Fibroblast of mammary gland (primary cell): ENCODE results near the gene HEYL.
A peak's percentile ranks its signal among the peaks of the same experiment; 100 is the strongest.

ENCODE experiments used
- DNase-seq: peaks from one replicate; pipeline ENCODE4 v3.0.0-alpha.2; 2010; ENCODE audit warnings: low read depth
- H3K4me3 ChIP-seq: 2 replicates; pipeline ENCODE4 v1.5.1; 2011; ENCODE audit warnings: low read depth, mild to moderate bottlenecking, low read length, moderate library complexity; ENCODE audit not compliant: control insufficient read depth
- TF ChIP-seq, protein P1 (sequence below): conservative IDR thresholded peaks from 2 replicates; pipeline ENCODE4 v1.5.1; 2011; ENCODE audit warnings: low read depth, low read length, inconsistent platforms; ENCODE audit not compliant: control insufficient read depth, insufficient read depth

Gene HEYL

DNA sequence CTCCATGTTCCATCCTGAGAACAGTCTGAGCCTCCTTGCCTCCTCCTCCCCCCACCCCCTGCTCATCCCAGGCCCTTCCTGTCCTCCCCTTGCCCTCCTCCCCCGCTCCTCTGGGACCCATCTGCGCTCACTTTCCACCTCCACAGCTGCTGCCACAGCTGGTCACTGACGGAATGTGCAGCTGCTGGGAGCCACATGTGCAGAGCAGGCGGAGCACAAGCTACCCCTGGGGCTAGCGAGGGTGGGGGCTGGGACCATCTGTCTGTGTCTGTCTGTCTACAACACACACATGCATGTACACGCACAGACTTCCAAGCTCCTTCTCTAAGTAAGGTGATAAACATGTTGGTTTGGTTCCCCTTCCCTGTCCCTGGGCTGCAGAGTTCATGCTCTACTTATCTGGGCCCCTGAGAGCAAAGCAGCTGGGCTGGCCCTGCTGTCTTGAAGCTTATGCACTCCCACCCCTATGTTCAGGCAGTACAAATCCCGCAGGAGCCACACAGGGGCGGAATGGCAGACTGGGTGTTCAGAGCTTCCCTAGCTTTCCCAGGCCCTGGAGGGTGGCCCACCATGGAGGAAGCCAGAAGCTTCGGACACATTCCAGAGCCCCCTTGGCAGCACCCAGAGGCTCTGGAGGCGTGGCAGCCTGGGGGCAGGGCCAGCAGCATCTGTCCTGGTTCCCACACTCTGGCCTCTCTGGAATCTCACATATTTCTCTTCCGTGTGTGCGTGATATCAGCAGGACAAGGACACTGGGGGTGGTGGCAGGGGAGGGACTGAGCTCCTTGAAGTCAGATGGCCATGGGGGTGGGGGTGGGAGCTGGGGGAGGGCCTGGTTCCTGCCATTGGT lies 7.0 kb upstream of the HEYL start:
- no peak overlapping the region for H3K4me3 ChIP-seq
- TF ChIP-seq, protein P1, sequence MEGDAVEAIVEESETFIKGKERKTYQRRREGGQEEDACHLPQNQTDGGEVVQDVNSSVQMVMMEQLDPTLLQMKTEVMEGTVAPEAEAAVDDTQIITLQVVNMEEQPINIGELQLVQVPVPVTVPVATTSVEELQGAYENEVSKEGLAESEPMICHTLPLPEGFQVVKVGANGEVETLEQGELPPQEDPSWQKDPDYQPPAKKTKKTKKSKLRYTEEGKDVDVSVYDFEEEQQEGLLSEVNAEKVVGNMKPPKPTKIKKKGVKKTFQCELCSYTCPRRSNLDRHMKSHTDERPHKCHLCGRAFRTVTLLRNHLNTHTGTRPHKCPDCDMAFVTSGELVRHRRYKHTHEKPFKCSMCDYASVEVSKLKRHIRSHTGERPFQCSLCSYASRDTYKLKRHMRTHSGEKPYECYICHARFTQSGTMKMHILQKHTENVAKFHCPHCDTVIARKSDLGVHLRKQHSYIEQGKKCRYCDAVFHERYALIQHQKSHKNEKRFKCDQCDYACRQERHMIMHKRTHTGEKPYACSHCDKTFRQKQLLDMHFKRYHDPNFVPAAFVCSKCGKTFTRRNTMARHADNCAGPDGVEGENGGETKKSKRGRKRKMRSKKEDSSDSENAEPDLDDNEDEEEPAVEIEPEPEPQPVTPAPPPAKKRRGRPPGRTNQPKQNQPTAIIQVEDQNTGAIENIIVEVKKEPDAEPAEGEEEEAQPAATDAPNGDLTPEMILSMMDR, result no peak
- DNase-seq, result peak; percentile 91

DNA sequence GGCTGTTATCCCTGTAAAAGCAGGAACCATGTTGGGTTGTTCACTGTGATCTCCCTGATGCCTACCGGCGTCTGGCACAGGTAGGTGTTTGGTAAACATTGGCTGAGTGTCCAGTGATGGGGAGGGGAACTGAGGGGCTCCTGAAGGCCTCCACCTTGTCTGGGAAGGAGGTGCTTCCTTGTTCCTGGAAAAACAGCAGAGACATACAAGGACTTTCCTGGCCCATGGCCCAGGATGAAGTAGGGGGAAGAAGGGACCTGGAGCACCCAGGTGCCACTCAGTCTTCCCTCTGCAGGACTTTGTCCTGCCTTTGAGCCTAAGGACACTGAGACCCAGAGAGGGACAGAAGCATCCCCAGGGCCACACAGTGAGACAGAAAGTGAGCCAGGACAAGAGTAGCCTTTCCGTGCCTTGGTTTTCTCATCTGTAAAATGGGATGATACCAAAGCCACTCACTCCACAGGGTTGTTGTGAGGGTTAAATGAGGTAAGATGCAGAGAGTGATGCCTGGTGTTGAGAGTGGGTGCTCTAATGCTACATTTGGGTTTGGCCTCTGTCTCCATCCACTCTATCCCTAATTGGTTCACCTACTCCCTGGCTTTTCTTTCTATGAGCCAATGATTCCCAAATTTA lies 6.1 kb upstream of the HEYL start:
- H3K4me3 ChIP-seq, result no peak overlapping the region
- DNase-seq, result no peak
- TF ChIP-seq, protein P1, result no peak

DNA sequence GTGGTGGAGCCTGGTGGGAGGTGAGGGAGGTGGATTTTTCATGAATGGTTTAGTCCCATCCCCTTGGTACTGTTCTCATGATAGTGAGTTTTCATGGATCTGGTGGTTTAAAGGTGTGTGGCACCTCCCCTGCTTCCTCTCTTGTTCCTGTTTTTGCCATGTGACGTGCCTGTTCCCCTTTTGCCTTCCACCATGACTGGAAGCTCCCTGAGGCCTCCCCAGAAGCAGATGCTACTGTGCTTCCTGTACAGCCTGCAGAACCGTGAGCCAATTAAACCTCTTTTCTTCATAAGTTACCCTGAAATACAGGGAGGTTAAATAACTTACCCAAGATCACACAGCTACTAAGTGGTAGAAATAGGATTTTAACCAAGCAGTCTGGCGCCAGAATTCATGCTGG lies 4.3 kb upstream of the HEYL start:
- TF ChIP-seq, protein P1, result no peak
- no peak for DNase-seq
- no peak overlapping the region for H3K4me3 ChIP-seq

DNA sequence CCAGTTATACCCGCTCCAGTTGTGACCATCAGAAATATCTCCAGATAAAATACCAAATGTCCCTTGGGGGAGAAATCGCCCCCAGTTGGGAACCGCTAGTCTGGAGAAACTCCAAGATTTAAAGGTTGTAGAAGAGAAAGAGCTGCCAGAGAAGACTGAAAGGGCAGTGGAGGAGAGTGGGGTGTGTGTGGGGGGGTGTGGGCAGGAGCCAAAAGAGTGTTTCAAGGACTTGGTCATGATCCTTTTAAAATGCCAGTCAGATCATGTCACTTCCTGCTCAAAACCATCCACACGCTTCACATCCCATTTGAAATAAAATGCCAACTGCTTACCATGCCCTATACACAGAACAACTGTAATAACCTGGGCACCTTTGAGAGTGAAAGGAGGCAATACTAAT lies 3.4 kb upstream of the HEYL start:
- no peak overlapping the region for H3K4me3 ChIP-seq
- DNase-seq, result no peak
- TF ChIP-seq, protein P1, result no peak

DNA sequence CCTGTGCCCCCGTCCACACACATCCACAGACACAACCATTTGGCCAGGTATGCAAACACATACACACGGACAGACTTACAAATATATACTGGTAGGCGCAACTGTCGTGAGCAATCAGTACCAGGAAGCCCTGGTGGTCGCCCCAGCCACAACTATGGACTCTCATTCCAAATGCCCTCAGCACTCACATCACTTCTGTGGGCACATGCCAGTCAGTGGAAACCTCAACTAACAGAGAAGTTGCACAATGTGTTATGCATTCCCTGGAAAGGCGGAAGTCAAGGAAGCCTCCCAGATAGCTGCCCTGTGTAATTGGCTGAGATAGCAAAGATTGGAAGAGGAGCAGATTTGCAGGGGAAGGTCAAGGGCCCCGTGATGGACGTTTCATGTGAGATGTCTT lies 1.4 kb upstream of the HEYL start:
- no peak overlapping the region for H3K4me3 ChIP-seq
- DNase-seq, result no peak
- TF ChIP-seq, protein P1, result no peak

DNA sequence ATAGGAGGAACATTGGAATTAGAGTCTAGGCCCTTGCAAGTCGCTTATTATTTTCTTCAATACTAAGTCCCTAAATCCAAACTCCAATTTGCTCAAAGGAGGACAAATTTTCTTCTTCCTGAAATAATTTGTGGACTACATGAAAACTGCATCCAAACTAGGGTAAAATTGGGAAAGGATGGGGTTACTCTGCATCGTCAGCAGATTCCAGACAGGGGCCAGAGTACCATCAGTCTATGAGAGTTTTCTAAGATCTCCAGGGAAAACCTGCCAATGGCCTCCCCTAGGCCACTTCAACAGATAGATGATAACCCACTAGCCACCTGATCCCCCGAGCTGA lies 508 bp downstream of the HEYL start:
- no peak for DNase-seq
- TF ChIP-seq, protein P1, result no peak
- no peak overlapping the region for H3K4me3 ChIP-seq
